Ascending aorta (tissue), 2 donors: ENCODE results near the gene MEG3. TPM values are rescaled to one million over a fixed set of nuclear protein-coding genes. Genes with fewer than 3 reads are reported as not detected.

Source experiments
- DNase-seq, 2 donors: peaks; one replicate each; pipeline ENCODE4 v3.0.0-alpha.2; 2019; ENCODE audit warnings: low spot score in 2 of 2
- H3K27ac ChIP-seq, 2 donors: fragments of 200-600 bp; sonication (generic); one replicate each; pipeline ENCODE4 v1.5.1; 2016 to 2017; ENCODE audit warnings: mild to moderate bottlenecking in 1 of 2
- H3K27me3 ChIP-seq: fragments of 200-600 bp; sonication (generic); one replicate; pipeline ENCODE4 v1.5.1; 2017
- H3K36me3 ChIP-seq, 2 donors: fragments of 200-600 bp; sonication (generic); one replicate each; pipeline ENCODE4 v1.5.1; 2016
- H3K4me1 ChIP-seq, 2 donors: fragments of 200-600 bp; sonication (generic); one replicate each; pipeline ENCODE4 v1.5.1; 2016 to 2017; ENCODE audit warnings: mild to moderate bottlenecking in 1 of 2
- H3K4me3 ChIP-seq, 2 donors: fragments of 200-600 bp; sonication (generic); one replicate each; pipeline ENCODE4 v1.5.1; 2016 to 2017; ENCODE audit warnings: mild to moderate bottlenecking in 1 of 2
- H3K9me3 ChIP-seq, 2 donors: fragments of 200-600 bp; sonication (generic); one replicate each; pipeline ENCODE4 v1.5.1; 2016
- CTCF ChIP-seq, 3 experiments: fragments of 200-600 bp in 2 of 3; fragments of 450-650 bp in 1 of 3; sonication (generic) in 2 of 3; IDR thresholded peaks; one replicate each; pipeline ENCODE4 v1.5.1; 2016 to 2019; ENCODE audit warnings: antibody characterized with exemption in 3 of 3, mild to moderate bottlenecking in 1 of 3, moderate library complexity in 1 of 3
- intact Hi-C: fragments of 100-400 bp; cut with DNase I; formaldehyde crosslinking; loops from one replicate; pipeline ENCODE4 v1.15.1; 2023
- total RNA-seq: library from RNA; depleted of rRNA; stranded (reverse); fragments of >200 nt; gene quantifications from one replicate; pipeline ENCODE4 v1.1.0, GENCODE V29; 2016

Gene MEG3
- total RNA-seq, 1 donor from 2014 or later, result 105 TPM

DNA sequence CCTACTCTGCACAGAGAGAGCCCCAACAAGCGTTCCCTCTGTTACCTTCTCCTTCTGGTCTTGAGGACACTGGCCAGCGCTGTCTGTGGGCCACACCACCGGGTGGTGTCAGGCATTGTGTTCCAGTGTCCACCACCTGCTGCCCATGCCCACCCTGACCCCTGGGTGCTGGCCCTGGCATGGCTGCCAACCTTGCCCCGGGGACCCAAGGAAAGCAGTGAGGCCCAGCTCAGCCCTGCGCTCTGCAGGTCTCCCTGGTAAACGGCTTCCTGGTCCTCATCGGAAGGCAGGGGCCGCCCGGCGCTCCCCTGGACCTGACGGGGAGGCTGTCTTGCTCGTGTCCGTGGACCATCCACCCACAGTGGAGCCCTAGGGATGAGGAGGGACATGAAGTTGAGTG lies 21.8 kb upstream of the MEG3 start:
- Histone ChIP-seq H3K4me3 (no peak overlapping the region), H3K27me3 (no peaks in the 10 kb centered on the region), H3K27ac (no peak overlapping the region), H3K9me3 (peaks cover 0 to 7% of the 10 kb centered on the region in 2 donors), H3K36me3 (no peaks in the 10 kb centered on the region), H3K4me1 (no peaks in the 10 kb centered on the region)
- intact Hi-C loops, result no loop called here
- DNase-seq, result no peak
- TF ChIP-seq CTCF (IDR thresholded peaks at IDR 0.05), result no peak

DNA sequence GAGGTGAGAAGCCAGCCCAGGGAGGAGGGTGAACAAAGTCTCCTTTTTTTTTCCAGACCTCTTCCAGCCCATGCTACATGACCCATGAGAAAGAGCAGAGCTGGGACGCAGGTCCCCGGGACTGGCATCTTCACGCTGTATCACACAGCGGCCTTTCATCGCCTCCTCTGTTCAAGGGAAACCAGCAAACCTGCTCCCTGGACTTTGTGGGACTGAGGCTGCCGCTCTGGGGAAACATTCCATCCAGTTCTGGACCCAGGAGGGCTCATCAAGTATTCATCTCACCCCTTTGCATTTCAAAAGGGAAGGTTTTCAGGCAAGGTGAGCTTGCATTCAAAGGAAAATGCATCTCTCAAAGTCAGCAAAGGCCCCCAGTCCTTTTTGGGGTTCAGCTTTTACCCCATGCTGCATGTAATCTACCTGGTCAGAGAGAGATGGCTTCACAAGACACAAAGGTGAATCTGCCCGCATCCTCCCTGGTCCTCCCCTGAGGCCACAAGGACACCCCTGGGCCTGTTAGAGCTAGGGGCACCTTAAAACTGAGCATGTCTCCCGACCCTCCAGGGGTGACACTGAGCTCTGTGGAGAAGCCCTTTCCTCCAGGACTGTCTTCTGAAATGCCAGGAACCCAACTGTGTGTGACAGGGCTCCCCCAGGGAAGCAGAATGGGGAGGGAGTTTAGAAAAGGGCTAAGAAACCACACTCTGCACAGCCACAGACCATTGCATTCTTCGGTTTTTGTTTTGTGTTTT lies 21.2 kb upstream of the MEG3 start:
- no peak for TF ChIP-seq CTCF (IDR thresholded peaks at IDR 0.05)
- no peaks in the 10 kb centered on the region for H3K4me1 ChIP-seq
- DNase-seq, result no peak
- H3K27me3 ChIP-seq, result no peaks in the 10 kb centered on the region
- H3K36me3 ChIP-seq, result no peaks in the 10 kb centered on the region
- H3K27ac ChIP-seq, result no peak overlapping the region
- peaks cover 0 to 13% of the 10 kb centered on the region in 2 donors for H3K9me3 ChIP-seq
- intact Hi-C loops, result no loop called here
- no peak overlapping the region for H3K4me3 ChIP-seq

DNA sequence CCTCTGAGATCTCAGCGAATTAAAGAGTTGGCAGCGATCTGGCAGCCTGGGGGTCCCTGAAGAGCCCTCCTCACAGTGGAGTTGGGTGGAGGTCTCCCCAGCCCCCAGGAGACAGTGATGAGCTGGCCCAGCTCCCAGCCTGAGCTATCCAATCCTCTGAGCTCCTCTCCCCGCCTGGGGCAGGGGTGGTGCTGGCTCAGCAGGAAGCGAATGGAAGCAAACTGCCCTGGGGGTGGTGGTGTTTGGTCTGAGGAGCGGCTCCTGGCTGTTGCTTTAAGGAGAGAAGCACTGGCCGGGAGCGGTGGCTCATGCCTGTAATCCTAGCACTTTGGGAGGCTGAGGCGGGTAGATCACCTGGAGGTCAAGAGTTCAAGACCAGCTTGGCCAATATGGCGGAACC lies 19.5 kb upstream of the MEG3 start:
- no peak overlapping the region for H3K4me3 ChIP-seq
- H3K27ac ChIP-seq, result no peak overlapping the region
- no peaks in the 10 kb centered on the region for H3K4me1 ChIP-seq
- TF ChIP-seq CTCF (IDR thresholded peaks at IDR 0.05), result no peak
- H3K27me3 ChIP-seq, result no peaks in the 10 kb centered on the region
- peaks cover 0 to 14% of the 10 kb centered on the region in 2 donors for H3K9me3 ChIP-seq
- DNase-seq, result no peak
- no peaks in the 10 kb centered on the region for H3K36me3 ChIP-seq
- intact Hi-C loops, result no loop called here

DNA sequence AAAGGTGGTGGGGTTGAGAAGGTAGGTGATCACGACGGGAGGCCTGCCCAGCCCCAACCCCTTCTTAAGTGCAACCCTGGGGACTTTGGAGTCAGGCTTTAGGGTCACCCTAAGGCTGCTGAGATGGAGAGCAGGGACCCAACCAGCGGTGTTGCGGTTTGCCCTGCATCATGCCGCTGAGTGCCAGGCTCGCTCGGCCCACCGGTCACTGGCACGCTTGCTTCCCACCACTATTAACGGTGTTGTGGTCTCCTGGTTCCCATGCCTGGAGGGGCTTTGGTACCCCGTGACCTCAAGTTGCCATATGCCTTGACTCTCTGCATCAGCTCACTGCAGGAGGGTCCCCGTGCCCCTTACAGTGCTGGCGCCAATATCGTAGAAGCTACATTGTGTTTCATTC lies 18.4 kb upstream of the MEG3 start:
- Histone ChIP-seq H3K36me3 (no peaks in the 10 kb centered on the region), H3K4me3 (no peak overlapping the region), H3K27me3 (no peaks in the 10 kb centered on the region), H3K9me3 (peaks cover 0 to 14% of the 10 kb centered on the region in 2 donors), H3K27ac (no peak overlapping the region), H3K4me1 (no peaks in the 10 kb centered on the region)
- TF ChIP-seq CTCF (IDR thresholded peaks at IDR 0.05), result no peak
- intact Hi-C loops, result no loop called here
- DNase-seq, result no peak

DNA sequence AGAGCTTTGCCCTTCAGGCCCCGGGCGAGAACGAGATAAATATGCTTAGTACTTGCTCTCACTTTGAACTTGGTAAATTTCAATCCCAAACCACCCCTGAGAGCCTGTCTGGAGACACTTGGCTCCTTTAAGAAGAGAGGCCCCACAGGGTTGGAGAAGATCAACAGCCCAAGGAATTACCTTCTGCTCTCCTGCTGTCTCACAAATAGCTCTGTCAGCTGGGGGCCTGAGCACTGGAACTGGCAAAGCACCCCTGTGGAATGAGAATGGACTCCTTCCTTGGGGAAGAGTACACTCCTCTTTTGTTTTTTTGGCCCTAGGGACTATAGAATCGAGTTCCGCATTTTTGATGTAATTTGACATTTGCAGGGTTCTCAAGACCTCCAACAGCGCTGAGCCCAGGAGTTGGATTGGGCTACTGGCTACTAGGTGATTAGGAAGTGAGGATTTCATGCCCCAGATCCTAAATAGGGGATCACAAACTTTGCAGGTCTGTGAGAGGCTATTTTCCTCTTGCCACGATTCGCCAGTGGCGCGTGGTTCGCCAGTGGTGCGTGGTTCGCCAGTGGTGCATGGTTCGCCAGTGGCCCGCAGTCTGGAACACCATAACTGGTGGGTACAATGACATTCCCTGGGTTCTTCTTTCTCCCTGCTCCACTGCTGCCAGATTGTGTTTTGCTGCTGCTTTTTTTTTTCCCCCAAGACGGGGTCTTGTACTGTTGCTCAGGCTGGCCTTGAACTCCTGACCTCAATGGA lies 17.8 kb upstream of the MEG3 start:
- Histone ChIP-seq H3K27ac (no peak overlapping the region), H3K4me3 (no peak overlapping the region), H3K27me3 (no peaks in the 10 kb centered on the region), H3K4me1 (no peaks in the 10 kb centered on the region), H3K9me3 (peaks cover 0 to 14% of the 10 kb centered on the region in 2 donors), H3K36me3 (no peaks in the 10 kb centered on the region)
- intact Hi-C loops, result no loop called here
- DNase-seq, result no peak
- no peak for TF ChIP-seq CTCF (IDR thresholded peaks at IDR 0.05)
